SH-SY5Y (cell line): ENCODE results near the gene SMLR1.

Experiments
- GATA2 ChIP-seq: IDR thresholded peaks from 2 replicates; pipeline ENCODE4 v1.6.1; 2011; ENCODE audit warnings: mild to moderate bottlenecking, low read depth, low read length
- GATA3 ChIP-seq: IDR thresholded peaks from 2 replicates; pipeline ENCODE4 v1.6.1; 2011; ENCODE audit warnings: low read depth, mild to moderate bottlenecking, low read length, moderate library complexity

GRCh38 chr6:130838951-130839350 is 11.7 kb downstream of the SMLR1 start:
- TF ChIP-seq GATA3 (no peak), GATA2 (no peak)
